Hepatocyte (in vitro differentiated cells): Measurements from ENCODE around the gene PTPRN2. TPM values are rescaled to one million over a fixed set of nuclear protein-coding genes. Genes with fewer than 3 reads are reported as not detected.

Experiments used
- DNase-seq: peaks from one replicate; pipeline ENCODE4 v3.0.0-alpha.2; 2016; ENCODE audit warnings: low spot score
- H2AFZ ChIP-seq: fragments of 200-600 bp; sonication (generic); 2 replicates; pipeline ENCODE4 v1.6.0; 2016; ENCODE audit warnings: antibody characterized with exemption, mild to moderate bottlenecking
- H3K27ac ChIP-seq: fragments of 200-600 bp; sonication (generic); 2 replicates; pipeline ENCODE4 v1.5.1; 2016; ENCODE audit warnings: mild to moderate bottlenecking
- H3K27me3 ChIP-seq: fragments of 200-600 bp; sonication (generic); 2 replicates; pipeline ENCODE4 v1.6.1; 2016
- H3K36me3 ChIP-seq: fragments of 200-600 bp; sonication (generic); replicated peaks from 2 replicates; pipeline ENCODE4 v1.5.1; 2016; ENCODE audit warnings: low read depth; ENCODE audit not compliant: insufficient read depth
- H3K4me1 ChIP-seq: fragments of 200-600 bp; sonication (generic); 2 replicates; pipeline ENCODE4 v1.5.1; 2016; ENCODE audit warnings: mild to moderate bottlenecking, moderate library complexity; ENCODE audit not compliant: insufficient read depth
- H3K4me2 ChIP-seq: fragments of 200-600 bp; sonication (generic); 2 replicates; pipeline ENCODE4 v1.6.0; 2016
- H3K4me3 ChIP-seq: fragments of 200-600 bp; sonication (generic); 2 replicates; pipeline ENCODE4 v1.5.1; 2016; ENCODE audit warnings: mild to moderate bottlenecking
- H3K79me2 ChIP-seq: fragments of 200-600 bp; sonication (generic); 2 replicates; pipeline ENCODE4 v1.6.0; 2017; ENCODE audit warnings: mild to moderate bottlenecking
- H3K9me2 ChIP-seq: fragments of 200-600 bp; sonication (generic); replicated peaks from 2 replicates; pipeline ENCODE4 v1.6.0; 2017; ENCODE audit warnings: mild to moderate bottlenecking; ENCODE audit not compliant: insufficient read depth
- H3K9me3 ChIP-seq: fragments of 200-600 bp; sonication (generic); 2 replicates; pipeline ENCODE4 v1.5.1; 2016; ENCODE audit warnings: low read depth, mild to moderate bottlenecking
- H4K20me1 ChIP-seq: fragments of 200-600 bp; sonication (generic); 2 replicates; pipeline ENCODE4 v1.6.0; 2016; ENCODE audit warnings: mild to moderate bottlenecking; ENCODE audit not compliant: insufficient read depth, poor library complexity, severe bottlenecking
- EZH2 ChIP-seq: fragments of 200-600 bp; sonication (generic); IDR thresholded peaks from 2 replicates; pipeline ENCODE4 v1.6.1; 2016; ENCODE audit warnings: antibody characterized with exemption, mild to moderate bottlenecking, borderline replicate concordance
- EZH2phosphoT487 ChIP-seq: fragments of 200-600 bp; sonication (generic); IDR thresholded peaks from one replicate; pipeline ENCODE4 v1.6.1; 2018; ENCODE audit warnings: antibody characterized with exemption, mild to moderate bottlenecking, low read depth, moderate library complexity; ENCODE audit not compliant: unreplicated experiment, severe bottlenecking
- WGBS: methylation state at CpG from one replicate; pipeline ENCODE4 v1.1.6; 2016; ENCODE audit warnings: low lambda C conversion rate; ENCODE audit errors: missing lambda C conversion rate; 5-methylcytosine and 5-hydroxymethylcytosine counted together
- polyA plus RNA-seq: library from polyadenylated mRNA; unstranded; fragments of >200 nt; fragmentation: Nextera tagmentation; extraction: Ambion mirVana; gene quantifications from 2 replicates; pipeline ENCODE4 v1.2.1, GENCODE V29; 2016
- total RNA-seq: library from RNA; depleted of rRNA; stranded (reverse); fragments of >200 nt; gene quantifications from 2 replicates; pipeline ENCODE4 v1.2.3, GENCODE V29; 2014
- TF ChIP-seq, protein P1 (sequence below): fragments of 200-600 bp; sonication (generic); IDR thresholded peaks from 2 replicates; pipeline ENCODE4 v1.5.1; 2016; ENCODE audit warnings: antibody characterized with exemption, mild to moderate bottlenecking; ENCODE audit not compliant: poor library complexity

The PTPRN2 gene
- total and polyA plus RNA-seq, 2 experiments from 2014 or later, result 2.1 to 3.3 TPM

DNA sequence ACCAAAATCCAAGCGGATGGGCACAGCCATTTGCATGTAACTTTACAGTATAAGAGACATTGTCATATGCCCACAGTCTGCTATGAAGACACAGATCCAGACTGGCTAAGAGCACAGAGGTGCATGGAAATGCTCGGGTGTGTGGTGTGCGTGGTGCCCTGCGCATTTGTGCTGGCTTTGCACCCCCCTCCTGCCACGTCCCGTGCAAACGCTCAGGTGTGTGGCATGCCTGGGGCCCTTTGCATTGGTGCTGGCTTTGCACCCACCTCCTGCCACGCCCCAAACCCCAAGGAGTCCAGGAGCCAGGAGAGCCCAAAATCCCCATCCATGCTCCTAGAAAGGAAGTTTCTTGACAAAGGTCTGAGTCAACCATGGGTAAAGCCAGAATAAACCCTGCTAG lies 306.2 kb downstream of the PTPRN2 start:
- TF ChIP-seq EZH2phosphoT487, result no peak
- TF ChIP-seq EZH2, result no peak
- TF ChIP-seq, protein P1, sequence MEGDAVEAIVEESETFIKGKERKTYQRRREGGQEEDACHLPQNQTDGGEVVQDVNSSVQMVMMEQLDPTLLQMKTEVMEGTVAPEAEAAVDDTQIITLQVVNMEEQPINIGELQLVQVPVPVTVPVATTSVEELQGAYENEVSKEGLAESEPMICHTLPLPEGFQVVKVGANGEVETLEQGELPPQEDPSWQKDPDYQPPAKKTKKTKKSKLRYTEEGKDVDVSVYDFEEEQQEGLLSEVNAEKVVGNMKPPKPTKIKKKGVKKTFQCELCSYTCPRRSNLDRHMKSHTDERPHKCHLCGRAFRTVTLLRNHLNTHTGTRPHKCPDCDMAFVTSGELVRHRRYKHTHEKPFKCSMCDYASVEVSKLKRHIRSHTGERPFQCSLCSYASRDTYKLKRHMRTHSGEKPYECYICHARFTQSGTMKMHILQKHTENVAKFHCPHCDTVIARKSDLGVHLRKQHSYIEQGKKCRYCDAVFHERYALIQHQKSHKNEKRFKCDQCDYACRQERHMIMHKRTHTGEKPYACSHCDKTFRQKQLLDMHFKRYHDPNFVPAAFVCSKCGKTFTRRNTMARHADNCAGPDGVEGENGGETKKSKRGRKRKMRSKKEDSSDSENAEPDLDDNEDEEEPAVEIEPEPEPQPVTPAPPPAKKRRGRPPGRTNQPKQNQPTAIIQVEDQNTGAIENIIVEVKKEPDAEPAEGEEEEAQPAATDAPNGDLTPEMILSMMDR, result no peak
- Histone ChIP-seq H3K79me2 (no peaks in the 10 kb centered on the region), H3K4me1 (no peaks in the 10 kb centered on the region), H3K9me2 (no peaks in the 10 kb centered on the region), H3K4me2 (no peak overlapping the region), H4K20me1 (no peaks in the 10 kb centered on the region), H3K27ac (no peak overlapping the region), H3K36me3 (no peaks in the 10 kb centered on the region), H2AFZ (no peak overlapping the region), H3K4me3 (no peak overlapping the region), H3K9me3 (no peaks in the 10 kb centered on the region), H3K27me3 (no peaks in the 10 kb centered on the region)
- DNase-seq, result no peak
- WGBS, result 90% methylated on average over 8 of the region's 8 CpGs

DNA sequence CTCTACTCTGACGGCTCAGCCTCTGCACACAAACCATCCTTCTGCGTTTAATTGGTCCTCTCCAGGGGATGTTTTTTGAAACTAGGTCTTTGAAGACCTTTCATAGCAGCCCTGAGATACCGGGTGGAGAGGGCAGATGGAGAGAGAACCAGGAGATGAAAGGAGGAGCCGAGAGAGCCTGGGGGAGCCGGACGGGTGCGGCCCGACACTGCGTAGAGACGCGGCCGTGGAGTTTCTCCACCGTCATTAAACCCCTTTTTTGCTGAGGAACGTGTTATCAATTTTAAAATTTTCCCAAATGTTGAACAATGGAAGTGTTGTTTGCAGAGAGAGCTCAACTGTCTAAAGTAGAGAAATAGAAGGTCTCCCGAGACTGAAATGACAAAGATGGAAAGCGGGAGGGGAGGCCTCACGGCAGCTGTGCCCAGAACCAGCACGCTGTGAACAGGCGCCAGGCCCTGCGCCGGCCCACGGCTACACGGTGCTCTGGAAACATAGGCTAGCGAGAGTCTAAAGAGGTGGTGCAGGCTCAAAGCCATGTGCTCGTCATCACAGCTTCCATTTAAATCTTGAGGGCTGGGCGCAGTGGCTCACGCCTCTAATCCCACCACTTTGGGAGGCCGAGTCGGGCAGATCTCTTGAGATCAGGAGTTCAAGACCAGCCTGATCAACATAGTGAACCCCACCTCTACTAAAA lies 307.0 kb downstream of the PTPRN2 start:
- no peaks in the 10 kb centered on the region for H3K36me3 ChIP-seq
- H2AFZ ChIP-seq, result no peak overlapping the region
- H3K4me1 ChIP-seq, result no peaks in the 10 kb centered on the region
- no peaks in the 10 kb centered on the region for H3K9me2 ChIP-seq
- no peak overlapping the region for H3K4me2 ChIP-seq
- DNase-seq, result no peak
- 93% methylated on average over 29 of the region's 29 CpGs for WGBS
- H3K27ac ChIP-seq, result no peak overlapping the region
- H3K27me3 ChIP-seq, result no peaks in the 10 kb centered on the region
- H4K20me1 ChIP-seq, result no peaks in the 10 kb centered on the region
- H3K79me2 ChIP-seq, result no peaks in the 10 kb centered on the region
- no peak overlapping the region for H3K4me3 ChIP-seq
- H3K9me3 ChIP-seq, result no peaks in the 10 kb centered on the region
- no peak for TF ChIP-seq EZH2
- TF ChIP-seq, protein P1, result no peak
- no peak for TF ChIP-seq EZH2phosphoT487

DNA sequence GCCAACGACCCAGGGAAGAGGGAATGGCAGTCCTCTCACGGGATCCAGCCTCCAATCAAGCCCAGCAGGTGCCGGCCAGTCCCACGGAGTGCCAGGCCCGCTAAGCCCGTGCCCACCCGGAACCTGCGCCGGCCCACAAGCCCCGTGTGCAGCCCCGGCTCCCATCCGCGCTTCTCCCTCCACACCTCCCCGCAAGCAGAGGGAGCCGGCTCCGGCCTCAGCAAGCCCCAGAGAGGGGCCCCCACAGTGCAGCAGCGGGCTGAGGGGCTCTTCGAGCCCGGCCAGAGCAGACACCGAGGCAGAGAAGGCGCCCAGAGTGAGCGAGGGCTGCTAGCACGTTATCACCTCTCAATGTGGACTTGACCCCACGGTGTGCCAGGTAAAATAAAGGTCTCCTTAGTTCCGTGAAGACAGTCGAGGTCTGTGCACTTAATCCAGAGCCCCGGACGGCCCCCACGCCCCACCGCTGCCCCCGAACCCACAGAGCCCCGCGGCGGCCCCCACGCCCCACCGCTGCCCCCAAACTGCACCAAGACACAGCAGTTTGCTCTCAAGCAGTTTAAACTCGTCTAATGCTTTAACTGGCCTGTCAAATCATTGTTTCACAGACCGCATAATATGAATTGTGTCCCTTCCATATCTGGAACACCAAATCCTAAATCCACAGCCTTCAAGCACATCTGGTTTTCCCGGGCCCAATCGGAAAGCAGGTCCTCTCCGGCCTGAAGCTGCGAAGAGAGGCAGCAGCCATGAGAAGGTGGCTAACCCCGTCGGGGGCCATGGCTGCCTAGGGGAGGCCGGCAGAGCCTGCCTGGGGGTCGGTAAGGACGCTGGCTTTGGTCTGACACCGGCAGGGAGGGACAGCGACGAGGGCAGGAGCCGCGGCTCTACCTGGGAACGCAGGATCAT lies 307.8 kb downstream of the PTPRN2 start:
- 89% methylated on average over 40 of the region's 53 CpGs for WGBS
- no peaks in the 10 kb centered on the region for H3K9me3 ChIP-seq
- no peaks in the 10 kb centered on the region for H3K79me2 ChIP-seq
- DNase-seq, result no peak
- no peaks in the 10 kb centered on the region for H3K36me3 ChIP-seq
- no peaks in the 10 kb centered on the region for H3K4me1 ChIP-seq
- no peak overlapping the region for H2AFZ ChIP-seq
- no peak overlapping the region for H3K4me2 ChIP-seq
- H3K27me3 ChIP-seq, result no peaks in the 10 kb centered on the region
- H3K27ac ChIP-seq, result no peak overlapping the region
- H3K9me2 ChIP-seq, result no peaks in the 10 kb centered on the region
- TF ChIP-seq EZH2 (no peak), EZH2phosphoT487 (no peak)
- TF ChIP-seq, protein P1, result no peak
- no peak overlapping the region for H3K4me3 ChIP-seq
- H4K20me1 ChIP-seq, result no peaks in the 10 kb centered on the region
